B cell (primary cell): Measurements from ENCODE around the gene PTGES2.

Source experiments
- CTCF ChIP-seq: fragments of 200-600 bp; IDR thresholded peaks from one replicate; pipeline ENCODE4 v1.8.0; 2022; ENCODE audit warnings: antibody characterized with exemption, mild to moderate bottlenecking
- EZH2 ChIP-seq: IDR thresholded peaks from 2 replicates; pipeline ENCODE4 v1.6.1; 2012; ENCODE audit warnings: borderline replicate concordance, low read depth, mild to moderate bottlenecking, moderate library complexity, low read length; ENCODE audit not compliant: insufficient read depth, poor library complexity, severe bottlenecking

- TF ChIP-seq CTCF: no peak
- no peak for TF ChIP-seq EZH2
Measured at GRCh38 chr9:128143525-128144238, 16.2 kb upstream of the PTGES2 start.
